G401 (cell line): Measurements from ENCODE around the gene ACADS. TPM values are rescaled to one million over a fixed set of nuclear protein-coding genes. Genes with fewer than 3 reads are reported as not detected.
"Not testable (repeated sequence)": the region's sequence is repeated elsewhere in the genome, so short reads cannot be mapped to it uniquely, and the experiment has no call there.

ENCODE experiments used
- DNase-seq: peaks from one replicate; pipeline ENCODE4 v3.0.0-alpha.2; 2015; ENCODE audit warnings: low spot score
- in situ Hi-C: cut with HindIII; loops from 2 replicates; pipeline ENCODE4 v1.10.0; 2016; ENCODE audit warnings: low sequenced_read_pairs, mixed read lengths
- total RNA-seq: library from RNA; depleted of rRNA; stranded (reverse); fragments of >200 nt; shearing (Covaris generic); gene quantifications from 2 replicates; pipeline ENCODE4 v1.2.3, GENCODE V29; 2014

The ACADS gene
- total RNA-seq, 1 experiment from 2014 or later: 9.3 TPM

- in situ Hi-C loops: no loop called here
- DNase-seq: no peak
Measured at GRCh38 chr12:120721866-120722265, 3.8 kb upstream of the ACADS start.

GRCh38 chr12:120722784-120723183 lies 2.8 kb upstream of the ACADS start:
- no peak for DNase-seq
- in situ Hi-C loops: no loop called here

GRCh38 chr12:120724720-120725119 lies 906 bp upstream of the ACADS start:
- DNase-seq: no peak
- in situ Hi-C loops: no loop called here

GRCh38 chr12:120725151-120725658 lies 421 bp upstream of the ACADS start:
- no peak for DNase-seq
- in situ Hi-C loops: no loop called here

GRCh38 chr12:120726510-120726793 lies 826 bp downstream of the ACADS start:
- in situ Hi-C loops: no loop called here
- DNase-seq: no peak

GRCh38 chr12:120726961-120727360 lies 1.3 kb downstream of the ACADS start:
- in situ Hi-C loops: no loop called here
- DNase-seq: no peak

GRCh38 chr12:120732198-120732597 lies 6.6 kb downstream of the ACADS start:
- in situ Hi-C loops, DNase-seq: not testable (repeated sequence)

- in situ Hi-C loops: no loop called here
Measured at GRCh38 chr12:120733574-120733973, 7.9 kb downstream of the ACADS start.

GRCh38 chr12:120734210-120734609 lies 8.6 kb downstream of the ACADS start:
- in situ Hi-C loops: no loop called here
- no peak for DNase-seq

More at GRCh38 chr12:120733574-120733973, 7.9 kb downstream of the ACADS start:
- no peak for DNase-seq

- in situ Hi-C loops: no loop called here
- DNase-seq: no peak
Measured at GRCh38 chr12:120735181-120735580, 9.6 kb downstream of the ACADS start.

- DNase-seq: no peak
- in situ Hi-C loops: no loop called here
Measured at GRCh38 chr12:120736404-120737331, 11.0 kb downstream of the ACADS start.

GRCh38 chr12:120737557-120738251 lies 12.1 kb downstream of the ACADS start:
- in situ Hi-C loops: no loop called here

GRCh38 chr12:120738252-120739030 lies 12.8 kb downstream of the ACADS start:
- in situ Hi-C loops: no loop called here
- DNase-seq: no peak

More at GRCh38 chr12:120737557-120738251, 12.1 kb downstream of the ACADS start:
- DNase-seq: no peak

- in situ Hi-C loops: no loop called here
- DNase-seq: no peak
Measured at GRCh38 chr12:120739031-120739762, 13.6 kb downstream of the ACADS start.

- in situ Hi-C loops: no loop called here
- DNase-seq: no peak
Measured at GRCh38 chr12:120739821-120740613, 14.4 kb downstream of the ACADS start.

- in situ Hi-C loops: no loop called here
- no peak for DNase-seq
Measured at GRCh38 chr12:120740871-120741270, 15.2 kb downstream of the ACADS start.

- in situ Hi-C loops: no loop called here
- no peak for DNase-seq
Measured at GRCh38 chr12:120741476-120742421, 16.1 kb downstream of the ACADS start.
